A549 (cell line): ENCODE results near the gene CSNK2A1. TPM values are rescaled to one million over a fixed set of nuclear protein-coding genes. Genes with fewer than 3 reads are reported as not detected.

Experiments used
- ATAC-seq, 2 experiments: fragments of 200-7000 bp in 1 of 2; fragments of >200 bp in 1 of 2; cut with Nextera tagmentation in 1 of 2; cut with Tn5 transposase in 1 of 2; 3 replicates each; pipeline versions ENCODE4 v1.8.0 to v1.9.1; 2018 to 2020; ENCODE audit warnings: mild to moderate bottlenecking in 1 of 2, moderate library complexity in 1 of 2
- CTCF ChIA-PET: fragments of 300-600 bp; sonication (Branson Sonifier 250); formaldehyde crosslinking; extraction: SDS; loops from one replicate; lab custom pipeline; 2021; ENCODE audit warnings: antibody characterized with exemption, inconsistent platforms; lab: Yijun Ruan, JAX
- POLR2A ChIA-PET: fragments of 350-600 bp; formaldehyde crosslinking; extraction: SDS; loops from one replicate; lab custom pipeline; 2021; ENCODE audit warnings: antibody characterized with exemption, inconsistent platforms; lab: Yijun Ruan, JAX
- DNase-seq, 2 experiments: peaks; one replicate each; pipeline versions ENCODE4 v3.0.0 to v3.0.0-alpha.2; 2011 to 2016; ENCODE audit warnings: low read depth in 1 of 2, low spot score in 1 of 2
- FAIRE-seq: peaks from 2 replicates; lab custom pipeline; 2011; peaks lifted over from hg19 to GRCh38; lab: Jason Lieb, UNC
- H3K27ac ChIP-seq, 2 experiments: fragments of >200 bp; sonication (Bioruptor Twin); formaldehyde crosslinking; 3 replicates each; pipeline ENCODE4 v1.5.1; 2016 to 2017
- H3K4me1 ChIP-seq: fragments of >200 bp; sonication (Bioruptor Twin); formaldehyde crosslinking; 3 replicates; pipeline ENCODE4 v1.6.1; 2016
- H3K4me2 ChIP-seq: fragments of >200 bp; sonication (Bioruptor Twin); formaldehyde crosslinking; 3 replicates; pipeline ENCODE4 v1.6.1; 2016
- H3K4me3 ChIP-seq: fragments of >200 bp; sonication (Bioruptor Twin); formaldehyde crosslinking; 3 replicates; pipeline ENCODE4 v1.5.1; 2016
- H3K9me3 ChIP-seq: fragments of >200 bp; sonication (Bioruptor Twin); formaldehyde crosslinking; 3 replicates; pipeline ENCODE4 v1.6.1; 2016
- ATOH8 ChIP-seq: fragments of 250-450 bp; sonication (Bioruptor Pico); IDR thresholded peaks from 2 replicates; pipeline ENCODE4 v1.5.0; 2020; ENCODE audit warnings: low read depth, mild to moderate bottlenecking, moderate library complexity
- CBX2 ChIP-seq: fragments of 200-600 bp; sonication (generic); IDR thresholded peaks from 2 replicates; pipeline ENCODE4 v1.6.1; 2016; ENCODE audit warnings: low read depth, mild to moderate bottlenecking, borderline replicate concordance
- CEBPB ChIP-seq, 2 experiments: fragments of >200 bp in 1 of 2; sonication (Bioruptor Twin) in 1 of 2; formaldehyde crosslinking in 1 of 2; IDR thresholded peaks; 2 replicates each; pipeline ENCODE4 v1.6.1; 2012 to 2016
- CHD2 ChIP-seq: fragments of 150-350 bp; IDR thresholded peaks from 2 replicates; pipeline ENCODE4 v1.6.1; 2014; ENCODE audit warnings: low read length; ENCODE audit not compliant: partially characterized antibody
- CHD4 ChIP-seq: fragments of 200-600 bp; sonication (generic); IDR thresholded peaks from 2 replicates; pipeline ENCODE4 v1.6.1; 2016; ENCODE audit warnings: antibody characterized with exemption, mild to moderate bottlenecking, borderline replicate concordance
- CTCF ChIP-seq: fragments of >200 bp; sonication (Bioruptor Twin); formaldehyde crosslinking; IDR thresholded peaks from 3 replicates; pipeline ENCODE4 v1.5.1; 2016
- EHF ChIP-seq: fragments of 250-450 bp; sonication (Bioruptor Pico); IDR thresholded peaks from 2 replicates; pipeline ENCODE4 v1.5.0; 2020; ENCODE audit warnings: mild to moderate bottlenecking
- EP300 ChIP-seq, 2 experiments: fragments of >200 bp; sonication (Bioruptor Twin); formaldehyde crosslinking; IDR thresholded peaks; 2 replicates in 1 of 2; 3 replicates in 1 of 2; pipeline ENCODE4 v1.6.1; 2016 to 2017
- FOSL2 ChIP-seq, 2 experiments: fragments of 450-650 bp in 1 of 2; fragments of >200 bp in 1 of 2; sonication (Bioruptor Twin) in 1 of 2; formaldehyde crosslinking; IDR thresholded peaks; 2 replicates each; pipeline versions ENCODE4 v1.5.0 to v1.6.1; 2016 to 2020; ENCODE audit warnings: mild to moderate bottlenecking in 1 of 2, moderate library complexity in 1 of 2
- FOXS1 ChIP-seq: fragments of 250-450 bp; sonication (Bioruptor Pico); IDR thresholded peaks from 2 replicates; pipeline ENCODE4 v1.5.0; 2020; ENCODE audit warnings: mild to moderate bottlenecking, moderate library complexity
- GATA3 ChIP-seq: IDR thresholded peaks from 2 replicates; pipeline ENCODE4 v1.6.1; 2012; ENCODE audit warnings: borderline replicate concordance
- HDAC2 ChIP-seq: fragments of 200-600 bp; sonication (generic); IDR thresholded peaks from 2 replicates; pipeline ENCODE4 v1.6.1; 2016
- HMGXB4 ChIP-seq: fragments of 250-450 bp; sonication (Bioruptor Pico); IDR thresholded peaks from 2 replicates; pipeline ENCODE4 v1.5.0; 2021; ENCODE audit warnings: mild to moderate bottlenecking, moderate library complexity, borderline replicate concordance
- JUN ChIP-seq, 2 experiments: fragments of >200 bp; sonication (Bioruptor Twin); formaldehyde crosslinking; IDR thresholded peaks; 2 replicates in 1 of 2; 3 replicates in 1 of 2; pipeline ENCODE4 v1.6.1; 2016 to 2017
- KDM1A ChIP-seq: fragments of 200-600 bp; sonication (generic); IDR thresholded peaks from 2 replicates; pipeline ENCODE4 v1.6.1; 2016; ENCODE audit warnings: low read depth, mild to moderate bottlenecking
- MAFK ChIP-seq: fragments of 450-650 bp; IDR thresholded peaks from 2 replicates; pipeline ENCODE4 v1.6.1; 2014; ENCODE audit not compliant: partially characterized antibody
- MAX ChIP-seq: IDR thresholded peaks from 2 replicates; pipeline ENCODE4 v1.6.1; 2012
- NFE2L2 ChIP-seq: fragments of 150-350 bp; conservative IDR thresholded peaks from 2 replicates; pipeline ENCODE4 v1.6.1; 2014; ENCODE audit warnings: low read length
- NR3C1 ChIP-seq: fragments of >200 bp; sonication (Bioruptor Twin); formaldehyde crosslinking; IDR thresholded peaks from 3 replicates; pipeline ENCODE4 v1.6.1; 2017
- POLR2A ChIP-seq: IDR thresholded peaks from 2 replicates; pipeline ENCODE4 v1.6.1; 2012; ENCODE audit warnings: mild to moderate bottlenecking, low read length
- RARB ChIP-seq: fragments of 250-450 bp; sonication (Bioruptor Pico); IDR thresholded peaks from 2 replicates; pipeline ENCODE4 v1.8.0; 2021; ENCODE audit warnings: mild to moderate bottlenecking, moderate library complexity
- SMC3 ChIP-seq: fragments of >200 bp; sonication (Bioruptor Twin); formaldehyde crosslinking; IDR thresholded peaks from 3 replicates; pipeline ENCODE4 v1.6.1; 2018; ENCODE audit warnings: inconsistent platforms
- TFCP2L1 ChIP-seq: fragments of 250-450 bp; sonication (Bioruptor Pico); IDR thresholded peaks from 2 replicates; pipeline ENCODE4 v1.5.0; 2021; ENCODE audit warnings: mild to moderate bottlenecking
- TP53 ChIP-seq: fragments of 250-450 bp; sonication (Bioruptor Pico); IDR thresholded peaks from 2 replicates; pipeline ENCODE4 v1.5.0; 2021; ENCODE audit warnings: mild to moderate bottlenecking, moderate library complexity
- USF2 ChIP-seq: fragments of 450-650 bp; IDR thresholded peaks from 2 replicates; pipeline ENCODE4 v1.6.1; 2014; ENCODE audit warnings: antibody characterized with exemption
- ZC3H11A ChIP-seq: fragments of 450-650 bp; IDR thresholded peaks from 2 replicates; pipeline ENCODE4 v1.6.1; 2014; ENCODE audit warnings: antibody characterized with exemption, mild to moderate bottlenecking
- ZFP36 ChIP-seq: fragments of 450-650 bp; IDR thresholded peaks from 2 replicates; pipeline ENCODE4 v1.6.1; 2014; ENCODE audit warnings: borderline replicate concordance; ENCODE audit not compliant: partially characterized antibody
- ZNF302 ChIP-seq: fragments of 250-450 bp; sonication (Bioruptor Pico); IDR thresholded peaks from 2 replicates; pipeline ENCODE4 v1.9.0; 2021; ENCODE audit warnings: inconsistent platforms, mild to moderate bottlenecking, moderate library complexity
- ZSCAN20 ChIP-seq: fragments of 250-450 bp; sonication (Bioruptor Pico); IDR thresholded peaks from 2 replicates; pipeline ENCODE4 v1.8.0; 2022; ENCODE audit warnings: mild to moderate bottlenecking, moderate library complexity
- WGBS: methylation state at CpG from one replicate; pipeline ENCODE4 v1.1.6; 2017; ENCODE audit errors: missing lambda C conversion rate; 5-methylcytosine and 5-hydroxymethylcytosine counted together
- polyA plus RNA-seq, 4 experiments: library from polyadenylated mRNA; depleted of rRNA in 3 of 4; stranded (reverse); fragments of >200 nt; fragmentation: RNase III in 1 of 4; extraction: RNeasy Plus Mini Kit Qiagen cat#74134 plus additional on column Dnase treatment in 1 of 4; gene quantifications; 2 replicates in 3 of 4; 3 replicates in 1 of 4; pipeline ENCODE4 v1.2.3, GENCODE V29; 2011 to 2017

CSNK2A1 gene
- polyA plus RNA-seq, 2 of the 4 experiments (the other 2 are of a cell fraction), result 157 to 306 TPM

- ChIA-PET CTCF (interaction anchor here (0.6 to 1.9 kb wide), 8 partner anchors 9 to 151 kb away, joined by 3 to 5 read pairs (median 4); partner anchors contain the start of gene TBC1D20), POLR2A (no interaction called here)
- no peaks in the 10 kb centered on the region for H3K9me3 ChIP-seq
- no peak overlapping the region for H3K4me3 ChIP-seq
- H3K4me2 ChIP-seq, result no peak overlapping the region
- DNase-seq, result no peak
- FAIRE-seq, result no peak
- TF ChIP-seq CBX2 (no peak), EP300 (IDR thresholded peaks at IDR 0.05) (no peak), MAFK (no peak), NR3C1 (no peak), HDAC2 (no peak), NFE2L2 (no peak), TP53 (CRISPR knock-in tag) (no peak), POLR2A (no peak), CTCF (no peak), USF2 (no peak), MAX (no peak), ATOH8 (CRISPR knock-in tag) (no peak)
- H3K27ac ChIP-seq, result no peak overlapping the region
- no peak for ATAC-seq
- WGBS, result 88% methylated on average over 1 of the region's 1 CpG
- peaks cover 10% of the 10 kb centered on the region; the same call in 2 of the 3 replicates for H3K4me1 ChIP-seq
Measured at GRCh38 chr20:481167-481566, 62.4 kb downstream of the CSNK2A1 start.

- ATAC-seq, result no peak
Measured at GRCh38 chr20:480044-480443, 63.5 kb downstream of the CSNK2A1 start.

More at GRCh38 chr20:480044-480443, 63.5 kb downstream of the CSNK2A1 start:
- DNase-seq (no peak), FAIRE-seq (no peak)
- no peaks in the 10 kb centered on the region for H3K9me3 ChIP-seq
- CTCF ChIA-PET, result interaction anchor here (0.8 to 5.3 kb wide), 15 partner anchors 11 to 259 kb away, joined by 3 to 71 read pairs (median 4); no protein-coding TSS in a partner anchor
- no peak overlapping the region for H3K27ac ChIP-seq
- WGBS, result 85% methylated on average over 3 of the region's 3 CpGs
- no peak overlapping the region for H3K4me2 ChIP-seq
- H3K4me3 ChIP-seq, result no peak overlapping the region
- peaks cover 10% of the 10 kb centered on the region; the same call in 2 of the 3 replicates for H3K4me1 ChIP-seq
- POLR2A ChIA-PET, result no interaction called here
- no peak for TF ChIP-seq MAFK
- no peak for TF ChIP-seq FOXS1 (CRISPR knock-in tag)
- no peak for TF ChIP-seq HMGXB4 (CRISPR knock-in tag)
- no peak for TF ChIP-seq TP53 (CRISPR knock-in tag)
- no peak for TF ChIP-seq ZNF302 (CRISPR knock-in tag)
- TF ChIP-seq JUN (IDR thresholded peaks at IDR 0.05), result no peak
- TF ChIP-seq CEBPB (IDR thresholded peaks at IDR 0.05), result no peak
- TF ChIP-seq MAX, result no peak
- TF ChIP-seq CHD4, result no peak
- no peak for TF ChIP-seq ZFP36
- TF ChIP-seq GATA3, result no peak
- TF ChIP-seq TFCP2L1, result no peak
- TF ChIP-seq EHF (CRISPR knock-in tag), result no peak
- no peak for TF ChIP-seq SMC3
- no peak for TF ChIP-seq KDM1A
- TF ChIP-seq RARB (CRISPR knock-in tag), result no peak
- TF ChIP-seq FOSL2 (IDR thresholded peaks at IDR 0.05), result no peak
- TF ChIP-seq FOSL2 (CRISPR knock-in tag; IDR thresholded peaks at IDR 0.05), result no peak
- no peak for TF ChIP-seq CHD2
- no peak for TF ChIP-seq ZSCAN20 (CRISPR knock-in tag)
- no peak for TF ChIP-seq ZC3H11A
